ENCODE data around the gene ACSF3. TPM values are rescaled to one million over a fixed set of nuclear protein-coding genes. Genes with fewer than 3 reads are reported as not detected.
"Not testable (repeated sequence)": the region's sequence is repeated elsewhere in the genome, so short reads cannot be mapped to it uniquely, and the experiment has no call there.

Gene ACSF3
- total RNA-seq, 4 donors from 2014 or later, result 17.8 to 20.7 (median 19.4) TPM

GRCh38 chr16:89161763-89162713 is 68.4 kb downstream of the ACSF3 start:
- Histone ChIP-seq H3K27ac (no peak overlapping the region), H3K36me3 (no peaks in the 10 kb centered on the region), H3K27me3 (peaks cover 3 to 17% (median 3%) of the 10 kb centered on the region in 3 donors), H3K9me3 (no peaks in the 10 kb centered on the region), H3K4me1 (peaks cover 0 to under 1% of the 10 kb centered on the region in 2 donors), H3K4me3 (no peak overlapping the region)
- intact Hi-C loops (cut with DNase I; ENCODE audit: low total_unique reads), result loop anchor here (10.0 kb wide), 1 partner anchor 697 kb away; no protein-coding TSS in a partner anchor
- TF ChIP-seq POLR2A (IDR thresholded peaks at IDR 0.05) (no peak), CTCF (IDR thresholded peaks at IDR 0.05 in 4 of 5, conservative IDR thresholded peaks at IDR 0.05 in 1 of 5) (no peak)
- ATAC-seq, result no peak
- DNase-seq, result no peak
- in situ Hi-C loops (cut with MboI; ENCODE audit: low sequenced_read_pairs in 4 of 4), result no loop called here

- Histone ChIP-seq H3K36me3 (no peaks in the 10 kb centered on the region), H3K9me3 (no peaks in the 10 kb centered on the region), H3K4me1 (peaks cover 3% of the 10 kb centered on the region in 2 donors), H3K27ac (no peak overlapping the region), H3K27me3 (peaks cover 3 to 18% (median 5%) of the 10 kb centered on the region in 3 donors), H3K4me3 (no peak overlapping the region)
- TF ChIP-seq POLR2A (IDR thresholded peaks at IDR 0.05), result no peak
- TF ChIP-seq CTCF (IDR thresholded peaks at IDR 0.05 in 4 of 5, conservative IDR thresholded peaks at IDR 0.05 in 1 of 5), result no peak
- in situ Hi-C loops (cut with MboI; ENCODE audit: low sequenced_read_pairs in 4 of 4) (no loop called here), intact Hi-C loops (cut with DNase I; ENCODE audit: low total_unique reads) (loop anchor here (10.0 kb wide), 1 partner anchor 698 kb away; no protein-coding TSS in a partner anchor)
- no peak for ATAC-seq
- no peak for DNase-seq
Observed at GRCh38 chr16:89163297-89163696, 69.6 kb downstream of the ACSF3 start.

GRCh38 chr16:89164436-89164835 is 70.8 kb downstream of the ACSF3 start:
- Histone ChIP-seq H3K9me3 (no peaks in the 10 kb centered on the region), H3K4me3 (no peak overlapping the region), H3K27me3 (peaks cover 3 to 18% (median 11%) of the 10 kb centered on the region in 3 donors), H3K4me1 (peaks cover 3% of the 10 kb centered on the region in 2 donors), H3K36me3 (no peaks in the 10 kb centered on the region), H3K27ac (no peak overlapping the region)
- intact Hi-C loops (cut with DNase I; ENCODE audit: low total_unique reads), result loop anchor here (10.0 kb wide), 1 partner anchor 700 kb away; no protein-coding TSS in a partner anchor
- in situ Hi-C loops (cut with MboI; ENCODE audit: low sequenced_read_pairs in 4 of 4), result no loop called here
- DNase-seq, result no peak
- ATAC-seq, result no peak
- TF ChIP-seq POLR2A (IDR thresholded peaks at IDR 0.05), result no peak

GRCh38 chr16:89164847-89165680 is 71.4 kb downstream of the ACSF3 start:
- Histone ChIP-seq H3K36me3 (no peaks in the 10 kb centered on the region), H3K27me3 (peaks cover 3 to 21% (median 11%) of the 10 kb centered on the region in 3 donors), H3K4me3 (no peak overlapping the region), H3K27ac (no peak overlapping the region), H3K9me3 (no peaks in the 10 kb centered on the region), H3K4me1 (peaks cover 3% of the 10 kb centered on the region in 2 donors)
- in situ Hi-C loops (cut with MboI; ENCODE audit: low sequenced_read_pairs in 4 of 4) (no loop called here), intact Hi-C loops (cut with DNase I; ENCODE audit: low total_unique reads) (loop anchor here (10.0 kb wide), 1 partner anchor 700 kb away; no protein-coding TSS in a partner anchor)
- ATAC-seq, result no peak
- no peak for DNase-seq
- TF ChIP-seq CTCF (IDR thresholded peaks at IDR 0.05 in 4 of 5, conservative IDR thresholded peaks at IDR 0.05 in 1 of 5) (no peak), POLR2A (IDR thresholded peaks at IDR 0.05) (no peak)

GRCh38 chr16:89165681-89165979 is 72.0 kb downstream of the ACSF3 start:
- in situ Hi-C loops (cut with MboI; ENCODE audit: low sequenced_read_pairs in 4 of 4); H3K9me3 ChIP-seq; H3K4me1 ChIP-seq; H3K4me3 ChIP-seq; DNase-seq; H3K36me3 ChIP-seq; ATAC-seq; H3K27ac ChIP-seq: not testable (repeated sequence)
- peaks cover 6 to 21% (median 14%) of the 10 kb centered on the region in 3 donors for H3K27me3 ChIP-seq
- intact Hi-C loops (cut with DNase I; ENCODE audit: low total_unique reads), result loop anchor here (10.0 kb wide), 1 partner anchor 701 kb away; no protein-coding TSS in a partner anchor

All from gastrocnemius medialis (tissue), 4 donors.